Measurements from ENCODE around the gene CCL3. TPM values are rescaled to one million over a fixed set of nuclear protein-coding genes. Genes with fewer than 3 reads are reported as not detected.

CCL3 gene
- total RNA-seq, 4 donors from 2014 or later = 2.4 TPM; not detected in 3

DNA sequence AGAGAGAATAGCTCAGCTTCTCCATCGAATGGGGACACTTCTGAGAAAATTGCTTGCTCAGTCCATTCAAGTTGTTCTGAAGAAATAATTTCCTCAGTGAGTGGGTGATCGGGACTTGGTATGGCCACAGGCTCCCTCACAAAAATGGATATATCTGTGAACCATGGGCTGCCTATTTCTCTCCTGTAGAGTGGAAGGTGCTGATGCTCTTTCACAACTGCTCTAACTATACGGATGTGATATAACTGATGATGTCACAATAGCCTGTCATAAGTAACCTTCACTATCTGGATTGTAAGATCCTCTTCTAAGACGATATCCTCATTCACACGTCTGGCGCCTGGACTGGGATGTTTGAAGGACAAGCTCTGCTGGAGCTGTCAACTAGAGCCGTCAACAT is 30.5 kb downstream of the CCL3 start:
- Histone ChIP-seq H3K36me3 (no peaks in the 10 kb centered on the region), H3K27ac (no peak overlapping the region), H3K4me1 (no peaks in the 10 kb centered on the region), H3K27me3 (no peaks in the 10 kb centered on the region), H3K4me3 (no peak overlapping the region), H3K9me3 (no peaks in the 10 kb centered on the region)
- TF ChIP-seq POLR2A (IDR thresholded peaks at IDR 0.05) (no peak), POLR2AphosphoS5 (IDR thresholded peaks at IDR 0.05) (no peak), EP300 (IDR thresholded peaks at IDR 0.05) (no peak)
- TF ChIP-seq, protein P1, sequence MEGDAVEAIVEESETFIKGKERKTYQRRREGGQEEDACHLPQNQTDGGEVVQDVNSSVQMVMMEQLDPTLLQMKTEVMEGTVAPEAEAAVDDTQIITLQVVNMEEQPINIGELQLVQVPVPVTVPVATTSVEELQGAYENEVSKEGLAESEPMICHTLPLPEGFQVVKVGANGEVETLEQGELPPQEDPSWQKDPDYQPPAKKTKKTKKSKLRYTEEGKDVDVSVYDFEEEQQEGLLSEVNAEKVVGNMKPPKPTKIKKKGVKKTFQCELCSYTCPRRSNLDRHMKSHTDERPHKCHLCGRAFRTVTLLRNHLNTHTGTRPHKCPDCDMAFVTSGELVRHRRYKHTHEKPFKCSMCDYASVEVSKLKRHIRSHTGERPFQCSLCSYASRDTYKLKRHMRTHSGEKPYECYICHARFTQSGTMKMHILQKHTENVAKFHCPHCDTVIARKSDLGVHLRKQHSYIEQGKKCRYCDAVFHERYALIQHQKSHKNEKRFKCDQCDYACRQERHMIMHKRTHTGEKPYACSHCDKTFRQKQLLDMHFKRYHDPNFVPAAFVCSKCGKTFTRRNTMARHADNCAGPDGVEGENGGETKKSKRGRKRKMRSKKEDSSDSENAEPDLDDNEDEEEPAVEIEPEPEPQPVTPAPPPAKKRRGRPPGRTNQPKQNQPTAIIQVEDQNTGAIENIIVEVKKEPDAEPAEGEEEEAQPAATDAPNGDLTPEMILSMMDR (IDR thresholded peaks at IDR 0.05) = no peak
- ATAC-seq = no peak
- 69 to 82% methylated on average over 6 of the region's 7 CpGs for WGBS, 2 donors (ENCODE audit: low coverage in 1 of 2)

DNA sequence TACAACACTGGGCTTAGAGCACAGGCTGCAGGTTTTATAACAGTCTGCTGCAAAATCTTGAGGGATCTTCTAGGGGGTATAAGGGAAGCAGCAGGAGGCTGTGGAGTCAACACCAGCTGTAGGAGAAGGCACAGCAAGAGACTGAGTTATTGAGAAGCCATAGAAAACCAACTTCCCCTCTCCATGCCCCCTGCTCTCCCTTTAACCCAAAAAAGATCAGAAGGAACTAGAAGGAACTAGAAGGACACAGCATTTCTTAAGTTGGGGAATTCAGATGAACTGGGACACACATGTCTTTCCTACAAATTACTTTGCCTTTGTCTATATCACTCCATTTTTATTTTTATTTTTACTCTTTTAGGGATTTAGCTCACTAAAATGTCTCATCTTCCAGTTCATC is 32.0 kb downstream of the CCL3 start:
- ATAC-seq = no peak
- no peak overlapping the region for H3K4me3 ChIP-seq
- no peaks in the 10 kb centered on the region for H3K27me3 ChIP-seq
- H3K9me3 ChIP-seq = no peaks in the 10 kb centered on the region
- no peak overlapping the region for H3K27ac ChIP-seq
- TF ChIP-seq EP300 (IDR thresholded peaks at IDR 0.05) (no peak), POLR2AphosphoS5 (IDR thresholded peaks at IDR 0.05) (no peak), POLR2A (IDR thresholded peaks at IDR 0.05) (no peak)
- TF ChIP-seq, protein P1 (IDR thresholded peaks at IDR 0.05) = no peak
- no peaks in the 10 kb centered on the region for H3K4me1 ChIP-seq
- H3K36me3 ChIP-seq = no peaks in the 10 kb centered on the region

DNA sequence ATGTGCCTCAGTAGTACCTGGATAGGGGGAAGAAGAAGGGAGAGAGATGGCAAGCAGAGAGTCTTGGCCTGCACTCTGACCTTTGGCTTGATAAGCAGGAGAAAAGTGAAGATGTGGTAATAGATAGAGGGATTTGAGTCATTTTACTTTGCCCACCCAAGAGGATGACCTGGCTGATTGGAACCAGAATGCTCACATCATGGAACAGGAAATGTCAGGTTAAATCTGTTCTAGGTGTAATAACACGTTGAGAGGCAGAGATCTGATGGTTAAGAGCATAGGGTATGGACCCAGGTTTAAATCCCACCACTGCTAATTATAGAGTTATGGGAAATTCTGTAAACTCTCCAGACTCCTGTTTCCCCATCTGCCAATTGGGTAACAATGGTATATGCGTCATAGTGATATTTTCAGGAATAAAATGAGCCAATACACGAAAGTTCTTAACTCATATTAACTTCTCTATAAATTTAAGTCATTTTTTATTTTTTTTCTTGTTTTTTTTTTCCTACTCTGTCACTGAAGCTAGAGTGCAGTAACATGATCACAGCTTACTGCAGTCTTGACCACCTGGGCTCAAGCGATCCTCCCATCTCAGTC is 33.9 kb downstream of the CCL3 start:
- TF ChIP-seq EP300 (IDR thresholded peaks at IDR 0.05) (no peak), POLR2A (IDR thresholded peaks at IDR 0.05) (no peak), POLR2AphosphoS5 (IDR thresholded peaks at IDR 0.05) (no peak)
- TF ChIP-seq, protein P1 (IDR thresholded peaks at IDR 0.05) = no peak
- no peaks in the 10 kb centered on the region for H3K36me3 ChIP-seq

DNA sequence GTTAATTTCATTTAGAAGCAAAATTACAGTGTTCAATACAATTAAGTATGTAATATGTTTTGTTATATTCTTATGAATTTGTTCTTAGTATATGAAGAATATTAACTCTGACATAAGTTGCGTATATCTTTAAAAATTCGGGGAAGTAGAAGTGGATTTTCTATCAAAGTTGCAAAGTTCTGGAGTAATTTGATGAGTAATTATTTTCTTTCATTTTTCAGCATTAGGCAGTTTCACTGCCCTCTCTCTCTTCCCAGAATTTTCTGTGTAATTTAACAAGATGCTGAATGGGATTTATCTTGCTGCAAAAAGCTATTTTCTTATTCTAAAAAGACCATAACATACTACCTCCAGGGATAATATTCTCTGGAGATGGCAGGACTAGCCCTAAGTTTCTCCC is 34.8 kb downstream of the CCL3 start:
- Histone ChIP-seq H3K4me3 (no peak overlapping the region), H3K36me3 (no peaks in the 10 kb centered on the region), H3K4me1 (no peaks in the 10 kb centered on the region), H3K27ac (no peak overlapping the region), H3K27me3 (no peaks in the 10 kb centered on the region), H3K9me3 (peaks cover 0 to 13% (median 0%) of the 10 kb centered on the region in 3 donors)
- WGBS, 2 donors (ENCODE audit: low coverage in 1 of 2) = 63 to 75% methylated on average over 2 of the region's 2 CpGs
- TF ChIP-seq, protein P1 (IDR thresholded peaks at IDR 0.05) = no peak
- TF ChIP-seq EP300 (IDR thresholded peaks at IDR 0.05) (no peak), POLR2A (IDR thresholded peaks at IDR 0.05) (no peak), POLR2AphosphoS5 (IDR thresholded peaks at IDR 0.05) (no peak)
- no peak for ATAC-seq

More for the DNA sequence above, 33.9 kb downstream of the CCL3 start:
- Histone ChIP-seq H3K4me1 (no peaks in the 10 kb centered on the region), H3K4me3 (no peak overlapping the region), H3K9me3 (peaks cover 0 to 9% (median 0%) of the 10 kb centered on the region in 3 donors), H3K27me3 (no peaks in the 10 kb centered on the region), H3K27ac (no peak overlapping the region)
- no peak for ATAC-seq
- WGBS, 2 donors (ENCODE audit: low coverage in 1 of 2) = 81 to 83% methylated on average over 4 of the region's 4 CpGs

DNA sequence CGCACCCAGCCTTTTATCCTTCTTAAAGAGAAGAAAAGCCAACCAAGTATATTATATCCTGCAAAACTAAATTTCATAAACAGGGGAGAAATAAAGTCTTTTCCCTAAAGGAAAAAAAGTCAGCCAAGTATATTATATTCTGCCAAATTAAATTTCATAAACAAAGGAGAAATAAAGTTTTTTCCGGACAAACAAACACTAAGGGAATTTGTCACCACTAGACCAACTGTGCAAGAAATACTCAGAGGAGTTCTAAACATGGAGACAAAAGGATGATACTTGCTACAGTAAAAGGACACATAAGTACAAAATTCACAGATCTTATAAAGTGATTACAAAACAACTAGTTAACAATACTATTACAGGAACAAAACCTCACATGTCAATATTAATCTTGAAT is 40.3 kb downstream of the CCL3 start:
- H3K9me3 ChIP-seq = peaks cover 0 to 50% (median 0%) of the 10 kb centered on the region in 3 donors
- no peak overlapping the region for H3K4me3 ChIP-seq
- TF ChIP-seq POLR2A (IDR thresholded peaks at IDR 0.05) = no peak
- no peak for TF ChIP-seq EP300 (IDR thresholded peaks at IDR 0.05)
- TF ChIP-seq, protein P1 (IDR thresholded peaks at IDR 0.05) = no peak
- TF ChIP-seq POLR2AphosphoS5 (IDR thresholded peaks at IDR 0.05) = no peak
- ATAC-seq = no peak
- H3K27me3 ChIP-seq = peaks cover 18% of the 10 kb centered on the region
- H3K36me3 ChIP-seq = no peaks in the 10 kb centered on the region
- 87 to 100% methylated on average over 1 to 2 of the region's 2 CpGs for WGBS, 2 donors (ENCODE audit: low coverage in 1 of 2)
- H3K27ac ChIP-seq = no peak overlapping the region
- no peaks in the 10 kb centered on the region for H3K4me1 ChIP-seq
